Epithelial cell of esophagus (primary cell): ENCODE measurements around the gene F2R.
"Not testable (repeated sequence)": the region's sequence is repeated elsewhere in the genome, so short reads cannot be mapped to it uniquely, and the experiment has no call there.

Source experiments
- DNase-seq: peaks from one replicate; pipeline ENCODE4 v3.0.0; 2010; ENCODE audit warnings: low read depth
- H3K4me3 ChIP-seq: 2 replicates; pipeline ENCODE4 v1.5.1; 2011; ENCODE audit warnings: mild to moderate bottlenecking, low read length, control low read depth
- CTCF ChIP-seq: IDR thresholded peaks from 2 replicates; pipeline ENCODE4 v1.5.1; 2011; ENCODE audit warnings: low read depth, mild to moderate bottlenecking, low read length, control low read depth, inconsistent platforms; ENCODE audit not compliant: insufficient read depth; ENCODE audit errors: missing control alignments

Gene F2R

GRCh38 chr5:76674330-76675066 lies 41.4 kb upstream of the F2R start:
- no peak for TF ChIP-seq CTCF
- no peak overlapping the region for H3K4me3 ChIP-seq
- DNase-seq, result no peak

DNA sequence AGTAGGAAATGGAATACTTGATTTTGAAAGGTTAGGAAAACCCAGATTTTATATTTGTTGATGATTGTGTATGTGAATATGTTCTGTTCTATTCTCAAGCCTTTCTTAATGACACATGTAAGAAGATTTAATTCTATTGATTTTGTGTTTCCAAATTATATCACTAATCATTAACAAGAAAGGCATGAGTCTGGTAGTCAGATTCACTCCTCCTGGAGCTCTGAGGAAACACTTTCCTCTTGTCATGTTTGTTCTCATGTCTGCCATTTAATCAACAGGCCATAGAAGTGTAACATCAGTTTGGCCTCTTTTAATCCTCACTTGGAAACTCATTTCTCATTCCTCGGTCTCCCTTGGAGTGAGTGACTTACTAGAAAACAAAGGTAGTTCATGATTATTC lies 40.6 kb upstream of the F2R start:
- H3K4me3 ChIP-seq, result no peak overlapping the region
- TF ChIP-seq CTCF, result no peak
- DNase-seq, result no peak

DNA sequence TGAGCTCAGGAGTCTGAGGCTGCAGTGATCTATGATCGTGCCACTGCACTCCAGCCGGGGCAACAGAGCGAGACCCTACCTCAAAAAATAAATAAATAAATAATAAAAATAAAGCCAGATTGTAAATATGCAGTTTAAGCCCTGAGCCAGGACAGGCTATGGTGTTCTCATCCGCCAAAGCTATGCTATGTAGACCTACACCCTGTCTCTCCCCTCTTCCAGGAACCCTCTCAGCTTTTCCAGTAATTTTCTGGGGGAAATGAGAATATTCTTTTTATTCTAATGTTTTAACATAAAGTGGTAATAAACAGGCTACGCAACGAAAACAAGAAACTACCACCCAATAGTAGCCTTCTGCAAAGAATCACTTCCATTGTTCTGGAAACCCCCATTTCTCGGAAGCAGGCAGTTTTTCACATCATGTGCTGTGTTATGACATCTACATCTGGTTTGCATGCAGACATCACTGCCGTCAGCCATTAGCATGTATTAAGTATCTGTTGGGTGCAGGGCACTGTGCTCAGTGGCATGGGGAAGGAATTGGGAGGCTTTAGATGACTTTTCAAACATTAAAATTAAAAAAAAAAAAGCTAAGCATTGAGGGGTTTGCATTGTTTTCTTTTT lies 38.0 kb upstream of the F2R start:
- H3K4me3 ChIP-seq, result no peak overlapping the region
- no peak for TF ChIP-seq CTCF
- no peak for DNase-seq

DNA sequence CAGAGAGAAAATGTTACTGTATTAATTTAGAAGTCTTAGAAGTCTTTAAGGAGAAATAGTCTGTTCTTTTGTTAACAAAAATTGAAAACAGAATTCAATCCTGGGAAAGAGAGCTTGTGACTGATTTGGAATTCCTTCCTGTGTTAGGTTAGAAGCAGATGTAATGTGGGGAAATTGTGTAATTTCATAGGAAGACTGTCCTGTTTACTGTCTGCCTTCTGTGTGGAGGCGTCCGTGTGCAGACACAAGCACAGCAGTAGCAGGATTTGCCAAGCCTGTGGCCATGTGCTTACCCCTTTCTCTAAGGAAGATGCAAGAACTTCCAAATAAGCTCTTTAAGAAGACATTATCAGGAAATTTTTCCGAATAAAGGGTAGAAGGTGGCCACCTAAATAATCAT lies 36.7 kb upstream of the F2R start:
- no peak for TF ChIP-seq CTCF
- H3K4me3 ChIP-seq, result no peak overlapping the region
- DNase-seq, result no peak

DNA sequence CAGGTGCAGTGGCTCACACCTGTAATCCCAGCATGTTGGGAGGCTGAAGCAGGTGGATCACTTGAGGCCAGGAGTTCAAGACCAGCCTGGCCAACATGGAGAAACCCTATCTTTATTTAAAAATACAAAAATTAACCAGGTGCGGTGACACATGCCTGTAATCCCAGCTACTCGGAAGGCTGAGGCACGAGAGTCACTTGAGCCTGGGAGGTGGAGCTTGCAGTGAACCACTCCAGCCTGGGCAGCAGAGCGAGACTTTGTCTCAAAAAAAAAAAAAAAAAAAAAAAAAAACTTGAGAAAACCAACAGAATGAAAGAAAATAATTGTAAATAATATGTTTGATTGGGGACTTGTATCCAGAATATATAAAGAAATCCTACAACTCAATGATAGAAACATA lies 35.1 kb upstream of the F2R start:
- not testable (repeated sequence) for DNase-seq, H3K4me3 ChIP-seq

DNA sequence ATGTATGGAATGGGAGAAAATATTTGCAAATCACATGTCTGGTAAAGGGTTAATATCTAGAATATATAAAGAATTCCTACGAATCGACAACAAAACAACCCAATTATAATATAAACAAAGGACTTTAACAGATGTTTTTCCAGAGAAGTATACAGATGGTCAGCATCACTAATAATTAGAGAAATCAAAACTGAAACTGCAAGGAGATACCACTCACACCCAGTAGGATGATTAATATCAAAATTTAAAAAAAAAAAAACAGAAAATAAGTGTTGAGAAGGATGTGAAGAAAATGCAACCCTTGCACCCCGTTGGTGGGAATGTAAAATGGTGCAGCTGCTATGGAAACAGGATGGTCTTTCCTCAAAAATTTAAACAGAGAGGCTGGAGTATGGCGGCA lies 34.6 kb upstream of the F2R start:
- H3K4me3 ChIP-seq, result no peak overlapping the region
- DNase-seq, result no peak
- TF ChIP-seq CTCF, result no peak

- no peak overlapping the region for H3K4me3 ChIP-seq
- DNase-seq, result no peak
- no peak for TF ChIP-seq CTCF
These were observed 33.5 kb upstream of the F2R start for GRCh38 chr5:76682387-76682786.
